ENCODE data around the gene TRPC1. TPM values are rescaled to one million over a fixed set of nuclear protein-coding genes. Genes with fewer than 3 reads are reported as not detected.

Gene TRPC1
- total and polyA plus RNA-seq, 3 experiments from 2014 or later: 0.72 to 2.8 (median 1.1) TPM

DNA sequence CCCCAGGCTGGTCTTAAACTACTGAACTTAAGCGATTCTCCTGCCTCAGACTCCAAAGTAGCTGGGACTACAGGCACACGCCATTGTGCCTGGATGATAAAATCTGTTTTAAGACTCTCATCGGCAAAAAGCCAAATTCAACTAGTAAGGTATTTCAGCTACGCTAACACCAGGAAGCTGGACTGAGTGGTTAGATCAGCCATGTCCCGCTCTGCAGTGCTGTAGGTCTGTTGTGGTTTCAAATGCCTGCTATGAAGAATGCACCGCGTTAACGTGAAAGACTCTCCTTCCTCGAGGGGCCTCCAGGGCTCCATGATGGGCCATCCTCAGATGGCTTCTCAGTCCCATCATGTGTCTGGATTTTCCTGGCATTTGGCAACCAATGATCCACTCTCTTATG is 94.8 kb downstream of the TRPC1 start:
- Histone ChIP-seq H3K27me3 (ENCODE audit: insufficient read depth, low read length, poor library complexity, severe bottlenecking) (no peaks in the 10 kb centered on the region), H3K27ac (ENCODE audit: low read depth, low read length) (no peak overlapping the region), H3K9me3 (ENCODE audit: low read length) (no peaks in the 10 kb centered on the region), H3K4me1 (ENCODE audit: insufficient read depth, low read length) (no peaks in the 10 kb centered on the region), H3K4me3 (ENCODE audit: low read length) (no peak overlapping the region), H3K36me3 (ENCODE audit: insufficient read depth, low read length) (no peaks in the 10 kb centered on the region)
- Mint-ChIP-seq H3K4me3 (no peak overlapping the region), H3K27ac (no peak overlapping the region), H3K36me3 (no peaks in the 10 kb centered on the region), H3K4me1 (no peaks in the 10 kb centered on the region), H3K9me3 (no peaks in the 10 kb centered on the region), H3K27me3 (peaks cover 6 to 37% of the 10 kb centered on the region in 2 donors)
- ChIA-PET CTCF (interaction anchor here (0.9 to 3.0 kb wide), 2 partner anchors 10 to 18 kb away, joined by 3 to 10 read pairs; no protein-coding TSS in a partner anchor), POLR2A (no interaction called here)
- no peak for DNase-seq

DNA sequence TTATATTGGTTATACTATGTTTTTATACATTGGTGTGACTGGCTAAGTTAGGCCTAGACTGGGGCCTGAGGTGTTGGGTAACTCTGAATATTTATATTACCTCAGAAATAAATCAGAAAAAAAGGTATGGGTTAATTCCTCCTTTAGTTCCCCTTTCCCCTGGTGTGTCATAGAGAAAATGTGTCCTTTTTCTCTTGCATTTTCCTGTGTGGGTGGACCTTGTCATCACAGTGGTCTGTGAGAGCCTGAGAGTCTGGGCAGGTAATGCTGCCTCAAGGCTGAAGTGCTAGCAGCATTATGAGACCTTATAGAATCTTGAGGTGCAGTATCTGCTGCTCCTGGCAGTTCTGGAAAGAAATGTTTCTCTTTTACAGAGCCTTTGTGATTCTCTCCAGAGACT is 95.3 kb downstream of the TRPC1 start:
- no peak overlapping the region for H3K27ac ChIP-seq (ENCODE audit: low read depth, low read length)
- no peaks in the 10 kb centered on the region for H3K27me3 ChIP-seq (ENCODE audit: insufficient read depth, low read length, poor library complexity, severe bottlenecking)
- H3K36me3 ChIP-seq (ENCODE audit: insufficient read depth, low read length): no peaks in the 10 kb centered on the region
- H3K9me3 ChIP-seq (ENCODE audit: low read length): no peaks in the 10 kb centered on the region
- H3K4me1 ChIP-seq (ENCODE audit: insufficient read depth, low read length): no peaks in the 10 kb centered on the region
- H3K27me3 Mint-ChIP-seq: peaks cover 6 to 38% of the 10 kb centered on the region in 2 donors
- H3K4me3 Mint-ChIP-seq: no peak overlapping the region
- H3K4me1 Mint-ChIP-seq: no peaks in the 10 kb centered on the region
- H3K4me3 ChIP-seq (ENCODE audit: low read length): no peak overlapping the region
- no peaks in the 10 kb centered on the region for H3K36me3 Mint-ChIP-seq
- no peak overlapping the region for H3K27ac Mint-ChIP-seq
- H3K9me3 Mint-ChIP-seq: no peaks in the 10 kb centered on the region
- CTCF ChIA-PET: interaction anchor here (0.9 to 3.0 kb wide), 2 partner anchors 9 to 19 kb away, joined by 3 to 10 read pairs; no protein-coding TSS in a partner anchor
- POLR2A ChIA-PET: no interaction called here
- DNase-seq: no peak

DNA sequence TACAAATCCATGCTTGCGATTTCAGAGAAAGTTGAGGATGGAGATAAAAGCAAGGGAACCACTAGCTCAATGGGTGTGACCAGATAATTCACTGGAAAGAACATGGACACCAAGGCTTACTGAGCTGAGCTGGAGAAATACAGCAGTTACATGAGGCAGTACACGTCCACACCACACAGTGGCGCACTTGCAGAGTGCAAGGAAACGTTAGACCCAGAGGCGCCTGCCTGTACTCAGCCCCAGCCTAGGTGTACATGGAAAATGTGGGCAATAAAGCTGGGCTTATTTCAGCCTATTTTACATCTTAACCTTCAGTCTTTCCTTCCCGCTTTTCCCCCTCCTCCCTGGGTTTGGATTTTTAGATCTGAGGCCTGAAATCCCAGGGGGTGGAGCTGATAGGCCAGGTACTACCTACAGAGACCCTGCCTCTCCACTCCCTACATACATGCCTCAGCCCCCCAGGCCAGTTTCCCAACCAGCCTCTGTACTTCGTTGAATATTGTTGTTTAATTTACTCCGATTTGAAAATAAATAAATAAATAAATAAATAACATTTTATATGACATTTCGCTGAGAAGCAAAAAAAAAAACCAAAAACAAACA is 105.0 kb downstream of the TRPC1 start:
- ChIA-PET POLR2A (no interaction called here), CTCF (interaction anchor here (0.7 to 1.6 kb wide), 7 partner anchors 10 to 226 kb away, joined by 3 to 10 read pairs (median 3); no protein-coding TSS in a partner anchor)
- Histone ChIP-seq H3K4me3 (ENCODE audit: low read length) (no peak overlapping the region), H3K27ac (ENCODE audit: low read depth, low read length) (no peak overlapping the region), H3K4me1 (ENCODE audit: insufficient read depth, low read length) (no peaks in the 10 kb centered on the region), H3K36me3 (ENCODE audit: insufficient read depth, low read length) (no peaks in the 10 kb centered on the region), H3K9me3 (ENCODE audit: low read length) (no peaks in the 10 kb centered on the region), H3K27me3 (ENCODE audit: insufficient read depth, low read length, poor library complexity, severe bottlenecking) (no peaks in the 10 kb centered on the region)
- H3K4me3 Mint-ChIP-seq: no peak overlapping the region
- DNase-seq: peak; percentile 14 to 55 (median 15)
- H3K9me3 Mint-ChIP-seq: no peaks in the 10 kb centered on the region
- no peaks in the 10 kb centered on the region for H3K36me3 Mint-ChIP-seq
- H3K27me3 Mint-ChIP-seq: peaks cover 10 to 25% of the 10 kb centered on the region in 2 donors
- no peak overlapping the region for H3K27ac Mint-ChIP-seq
- H3K4me1 Mint-ChIP-seq: no peaks in the 10 kb centered on the region

DNA sequence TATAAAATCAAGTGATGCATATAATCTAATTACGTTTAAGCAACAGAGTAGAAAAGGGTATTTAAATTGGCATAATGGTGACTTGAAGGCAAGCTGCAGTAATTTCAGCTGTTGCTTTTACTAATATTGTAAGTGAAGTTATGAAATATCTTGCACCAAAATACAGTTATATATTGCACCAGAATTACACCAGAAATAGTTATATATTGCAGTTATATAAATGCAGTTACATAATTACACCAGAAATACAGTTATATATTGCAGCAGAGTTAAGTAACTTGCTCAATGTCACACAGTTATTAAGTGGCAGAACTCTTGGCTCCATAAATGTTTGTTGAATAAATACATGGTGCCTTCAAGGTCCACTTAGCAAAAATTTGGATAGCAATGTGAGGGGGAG is 113.7 kb downstream of the TRPC1 start:
- Mint-ChIP-seq H3K4me1 (no peaks in the 10 kb centered on the region), H3K27ac (no peak overlapping the region), H3K4me3 (no peak overlapping the region), H3K27me3 (peaks cover 9 to 47% of the 10 kb centered on the region in 2 donors), H3K36me3 (no peaks in the 10 kb centered on the region), H3K9me3 (no peaks in the 10 kb centered on the region)
- H3K27me3 ChIP-seq (ENCODE audit: insufficient read depth, low read length, poor library complexity, severe bottlenecking): no peaks in the 10 kb centered on the region
- no peak overlapping the region for H3K27ac ChIP-seq (ENCODE audit: low read depth, low read length)
- ChIA-PET POLR2A (no interaction called here), CTCF (interaction anchor here (1.1 kb wide), 1 partner anchor 10 kb away, joined by 3 read pairs; no protein-coding TSS in a partner anchor)
- no peaks in the 10 kb centered on the region for H3K9me3 ChIP-seq (ENCODE audit: low read length)
- H3K4me3 ChIP-seq (ENCODE audit: low read length): no peak overlapping the region
- no peaks in the 10 kb centered on the region for H3K4me1 ChIP-seq (ENCODE audit: insufficient read depth, low read length)
- no peaks in the 10 kb centered on the region for H3K36me3 ChIP-seq (ENCODE audit: insufficient read depth, low read length)
- DNase-seq: no peak

DNA sequence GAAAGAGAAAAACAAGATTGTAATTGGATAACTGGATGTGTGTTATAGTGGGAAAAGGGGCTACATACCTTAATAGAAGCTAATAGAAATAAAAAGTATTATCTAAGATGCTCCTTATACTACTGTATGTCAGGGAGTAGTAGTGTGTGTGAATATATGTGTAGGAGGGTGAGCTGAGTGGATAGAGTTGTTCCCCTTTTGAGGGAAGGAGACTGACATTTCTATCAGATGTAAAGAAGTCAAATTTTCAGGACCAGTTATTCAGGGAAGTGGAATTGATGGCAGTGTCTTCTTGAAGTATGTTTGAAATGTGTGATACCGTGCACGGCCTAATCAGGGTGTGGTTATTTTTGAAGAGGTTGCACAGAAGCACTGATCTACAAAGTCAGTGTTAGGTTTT is 116.0 kb downstream of the TRPC1 start:
- H3K4me3 Mint-ChIP-seq: no peak overlapping the region
- H3K4me1 ChIP-seq (ENCODE audit: insufficient read depth, low read length): no peaks in the 10 kb centered on the region
- H3K4me1 Mint-ChIP-seq: no peaks in the 10 kb centered on the region
- H3K36me3 ChIP-seq (ENCODE audit: insufficient read depth, low read length): no peaks in the 10 kb centered on the region
- no peaks in the 10 kb centered on the region for H3K36me3 Mint-ChIP-seq
- H3K9me3 Mint-ChIP-seq: no peaks in the 10 kb centered on the region
- H3K9me3 ChIP-seq (ENCODE audit: low read length): no peaks in the 10 kb centered on the region
- no peaks in the 10 kb centered on the region for H3K27me3 ChIP-seq (ENCODE audit: insufficient read depth, low read length, poor library complexity, severe bottlenecking)
- no peak overlapping the region for H3K27ac ChIP-seq (ENCODE audit: low read depth, low read length)
- no peak overlapping the region for H3K27ac Mint-ChIP-seq
- H3K27me3 Mint-ChIP-seq: peaks cover 10 to 39% of the 10 kb centered on the region in 2 donors
- POLR2A ChIA-PET: no interaction called here
- H3K4me3 ChIP-seq (ENCODE audit: low read length): no peak overlapping the region
- CTCF ChIA-PET: interaction anchor here (1.2 to 1.3 kb wide), 2 partner anchors 10 to 11 kb away, joined by 3 read pairs; no protein-coding TSS in a partner anchor
- DNase-seq: no peak

DNA sequence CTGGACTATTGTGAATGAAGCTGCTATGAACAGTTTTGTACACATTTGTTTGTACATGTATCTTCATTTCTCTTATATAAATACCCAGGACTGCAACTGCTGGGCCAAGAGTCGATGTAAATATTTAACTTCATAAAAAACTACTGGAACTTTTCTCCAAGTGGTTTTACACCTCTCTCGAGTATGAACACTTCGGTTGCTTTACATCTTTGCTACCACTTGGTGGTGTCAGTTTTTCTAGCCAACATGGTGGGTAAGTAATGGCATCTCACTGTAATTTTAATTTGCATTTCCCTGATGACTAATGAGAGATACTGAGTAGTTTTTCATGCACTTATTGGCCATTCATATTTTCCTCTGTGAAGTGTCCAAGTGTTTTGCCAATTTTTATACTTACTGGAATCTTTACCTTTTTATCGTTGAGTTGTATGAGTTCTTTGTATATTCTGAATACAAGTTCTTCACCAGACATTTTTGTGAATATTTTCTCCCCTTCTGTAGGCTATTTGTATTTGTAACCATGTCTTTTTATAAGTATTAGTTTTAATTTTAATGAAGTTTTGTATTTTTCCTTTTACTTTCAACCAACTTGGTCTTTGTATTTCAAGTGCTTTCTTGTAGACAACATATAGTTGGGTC is 120.6 kb downstream of the TRPC1 start:
- H3K27me3 ChIP-seq (ENCODE audit: insufficient read depth, low read length, poor library complexity, severe bottlenecking): no peaks in the 10 kb centered on the region
- Mint-ChIP-seq H3K4me3 (no peak overlapping the region), H3K9me3 (no peaks in the 10 kb centered on the region), H3K4me1 (no peaks in the 10 kb centered on the region), H3K36me3 (no peaks in the 10 kb centered on the region), H3K27me3 (peaks cover 1 to 25% of the 10 kb centered on the region in 2 donors), H3K27ac (no peak overlapping the region)
- no peak for DNase-seq
- POLR2A ChIA-PET: no interaction called here
- no peak overlapping the region for H3K4me3 ChIP-seq (ENCODE audit: low read length)
- H3K9me3 ChIP-seq (ENCODE audit: low read length): no peaks in the 10 kb centered on the region
- CTCF ChIA-PET: no interaction called here
- no peaks in the 10 kb centered on the region for H3K36me3 ChIP-seq (ENCODE audit: insufficient read depth, low read length)
- no peaks in the 10 kb centered on the region for H3K4me1 ChIP-seq (ENCODE audit: insufficient read depth, low read length)
- H3K27ac ChIP-seq (ENCODE audit: low read depth, low read length): no peak overlapping the region

DNA sequence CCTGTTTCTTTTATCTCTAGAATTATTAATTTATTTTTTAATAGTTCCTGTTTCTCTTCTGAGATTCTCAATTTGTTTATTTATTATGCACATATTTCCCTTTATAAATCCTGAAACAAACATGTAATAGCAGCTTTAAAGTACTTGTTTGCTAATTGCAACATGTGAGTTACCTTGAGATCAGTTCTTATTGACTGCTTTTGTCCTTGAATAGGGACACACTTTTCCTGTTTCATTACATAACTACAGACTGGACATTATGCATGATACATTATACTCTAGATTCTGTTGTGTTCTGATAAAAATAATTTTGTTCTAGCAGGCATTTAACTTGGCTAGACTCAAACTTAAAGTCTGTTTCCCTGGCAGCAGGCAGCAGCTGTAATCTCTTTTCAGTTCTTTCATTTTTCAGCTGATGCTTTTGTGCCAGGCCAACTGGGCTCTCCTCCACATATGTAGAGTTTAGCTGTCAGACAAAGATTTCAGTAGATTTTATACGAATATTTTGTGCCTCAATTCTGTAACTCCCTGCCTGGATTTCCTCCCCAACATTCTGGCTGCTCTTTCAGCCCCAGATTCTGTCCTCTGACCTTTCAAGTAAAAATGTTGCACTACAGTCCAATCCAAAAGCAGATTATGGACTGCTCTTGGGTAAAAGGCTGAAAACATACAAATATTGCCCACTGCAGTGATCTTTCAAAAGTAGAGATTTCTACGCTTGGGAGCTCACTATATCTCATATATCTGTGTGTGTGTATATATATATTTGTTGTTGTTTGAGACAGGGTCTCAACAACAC is 123.1 kb downstream of the TRPC1 start:
- no peak overlapping the region for H3K27ac ChIP-seq (ENCODE audit: low read depth, low read length)
- H3K4me1 Mint-ChIP-seq: no peaks in the 10 kb centered on the region
- peaks cover 1 to 18% of the 10 kb centered on the region in 2 donors for H3K27me3 Mint-ChIP-seq
- H3K4me1 ChIP-seq (ENCODE audit: insufficient read depth, low read length): no peaks in the 10 kb centered on the region
- H3K9me3 ChIP-seq (ENCODE audit: low read length): no peaks in the 10 kb centered on the region
- H3K36me3 ChIP-seq (ENCODE audit: insufficient read depth, low read length): no peaks in the 10 kb centered on the region
- H3K9me3 Mint-ChIP-seq: no peaks in the 10 kb centered on the region
- DNase-seq: no peak
- H3K4me3 ChIP-seq (ENCODE audit: low read length): no peak overlapping the region
- H3K27me3 ChIP-seq (ENCODE audit: insufficient read depth, low read length, poor library complexity, severe bottlenecking): no peaks in the 10 kb centered on the region
- H3K27ac Mint-ChIP-seq: no peak overlapping the region
- CTCF ChIA-PET: interaction anchor here (0.9 kb wide), 1 partner anchor 9 kb away, joined by 3 read pairs; no protein-coding TSS in a partner anchor
- no peaks in the 10 kb centered on the region for H3K36me3 Mint-ChIP-seq
- POLR2A ChIA-PET: no interaction called here
- no peak overlapping the region for H3K4me3 Mint-ChIP-seq

DNA sequence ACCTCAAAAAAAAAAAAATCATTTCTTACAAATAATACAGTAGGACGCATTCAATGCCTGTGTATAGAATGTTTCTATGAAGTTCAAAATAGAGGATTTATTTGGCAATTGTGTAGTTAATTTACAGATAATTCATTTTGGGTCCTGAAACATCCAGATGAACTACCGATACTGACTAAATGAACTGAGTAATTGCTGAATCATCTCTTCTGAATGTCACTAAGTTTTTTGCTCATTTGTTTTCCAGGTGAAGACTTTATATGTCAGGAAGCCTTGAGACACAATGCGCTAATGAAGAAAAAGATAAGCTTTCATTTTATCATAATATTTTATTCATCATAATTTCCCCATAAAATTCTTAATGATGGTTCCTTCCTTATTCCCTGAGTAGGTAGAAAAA is 125.3 kb downstream of the TRPC1 start:
- POLR2A ChIA-PET: no interaction called here
- Mint-ChIP-seq H3K9me3 (no peaks in the 10 kb centered on the region), H3K27ac (no peak overlapping the region), H3K27me3 (peaks cover 0 to 18% of the 10 kb centered on the region in 2 donors), H3K4me1 (no peaks in the 10 kb centered on the region), H3K4me3 (no peak overlapping the region), H3K36me3 (no peaks in the 10 kb centered on the region)
- H3K36me3 ChIP-seq (ENCODE audit: insufficient read depth, low read length): no peaks in the 10 kb centered on the region
- H3K9me3 ChIP-seq (ENCODE audit: low read length): no peaks in the 10 kb centered on the region
- DNase-seq: no peak
- H3K27me3 ChIP-seq (ENCODE audit: insufficient read depth, low read length, poor library complexity, severe bottlenecking): no peaks in the 10 kb centered on the region
- H3K4me3 ChIP-seq (ENCODE audit: low read length): no peak overlapping the region
- no peaks in the 10 kb centered on the region for H3K4me1 ChIP-seq (ENCODE audit: insufficient read depth, low read length)
- H3K27ac ChIP-seq (ENCODE audit: low read depth, low read length): no peak overlapping the region
- CTCF ChIA-PET: no interaction called here

Measured in CD8-positive, alpha-beta memory T cell (primary cell).